8988T (cell line): Measurements from ENCODE around the gene CORO1C.
"Not testable (repeated sequence)": the region's sequence is repeated elsewhere in the genome, so short reads cannot be mapped to it uniquely, and the experiment has no call there.

ENCODE experiments used
- DNase-seq: peaks from one replicate; pipeline ENCODE4 v3.0.0; 2011

Gene CORO1C

GRCh38 chr12:108731105-108731865 is at the start of gene CORO1C:
CORO1C (minus strand) TSS chr12:108731518; CDS start chr12:108701318, 30,200 bp downstream.
- peak; percentile 84 for DNase-seq

- DNase-seq = no peak
These were observed 48.8 kb upstream of the CORO1C start for GRCh38 chr12:108779998-108780688.

GRCh38 chr12:108778053-108778452 is 46.7 kb upstream of the CORO1C start:
- no peak for DNase-seq

GRCh38 chr12:108777156-108777555 is 45.8 kb upstream of the CORO1C start:
- DNase-seq = no peak

GRCh38 chr12:108773798-108774788 is 42.8 kb upstream of the CORO1C start:
- DNase-seq = no peak

GRCh38 chr12:108772891-108773797 is 41.8 kb upstream of the CORO1C start:
- no peak for DNase-seq

GRCh38 chr12:108772247-108772646 is 40.9 kb upstream of the CORO1C start:
- no peak for DNase-seq

GRCh38 chr12:108771835-108772234 is 40.5 kb upstream of the CORO1C start:
- not testable (repeated sequence) for DNase-seq

GRCh38 chr12:108770963-108771362 is 39.6 kb upstream of the CORO1C start:
- DNase-seq = no peak

- DNase-seq = no peak
These were observed 39.0 kb upstream of the CORO1C start for GRCh38 chr12:108770269-108770829.

GRCh38 chr12:108768591-108769500 is 37.5 kb upstream of the CORO1C start:
- DNase-seq = peak; percentile 90

- no peak for DNase-seq
These were observed 35.0 kb upstream of the CORO1C start for GRCh38 chr12:108766294-108766693.

GRCh38 chr12:108765289-108765764 is 34.0 kb upstream of the CORO1C start:
- no peak for DNase-seq

GRCh38 chr12:108764540-108765288 is 33.4 kb upstream of the CORO1C start:
- DNase-seq = no peak

- DNase-seq = no peak
These were observed 29.9 kb upstream of the CORO1C start for GRCh38 chr12:108761226-108761625.

GRCh38 chr12:108759924-108760323 is 28.6 kb upstream of the CORO1C start:
- DNase-seq = no peak

GRCh38 chr12:108757856-108758255 is 26.5 kb upstream of the CORO1C start:
- no peak for DNase-seq

GRCh38 chr12:108756421-108756820 is 25.1 kb upstream of the CORO1C start:
- DNase-seq = no peak

- no peak for DNase-seq
These were observed 24.2 kb upstream of the CORO1C start for GRCh38 chr12:108755481-108755880.

GRCh38 chr12:108753976-108754375 is 22.7 kb upstream of the CORO1C start:
- DNase-seq = no peak
